ENCODE results near the gene P3H2. TPM values are rescaled to one million over a fixed set of nuclear protein-coding genes. Genes with fewer than 3 reads are reported as not detected.

The P3H2 gene
- total RNA-seq, 1 donor from 2014 or later: 61.9 TPM

DNA sequence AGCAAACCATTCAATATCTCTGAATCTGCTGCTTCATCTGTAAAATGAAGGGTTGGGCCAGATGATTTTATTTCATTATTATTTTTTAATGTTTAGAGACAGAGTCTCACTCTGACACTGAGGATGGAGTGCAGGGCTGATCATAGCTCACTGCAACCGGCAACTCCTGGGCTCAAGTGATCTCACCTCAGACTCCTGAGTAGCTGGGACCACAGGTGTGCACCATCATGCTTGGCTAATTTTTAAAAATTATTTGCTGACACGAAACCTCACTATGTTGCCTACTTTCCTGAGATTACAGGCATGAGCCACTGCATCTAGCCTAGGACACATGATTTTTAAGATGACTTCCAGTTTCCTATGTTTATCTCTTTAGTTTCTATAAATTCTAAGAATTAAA is 105.8 kb downstream of the P3H2 start:
- Histone ChIP-seq H3K9me3 (no peaks in the 10 kb centered on the region), H3K4me3 (no peak overlapping the region), H3K27ac (no peak overlapping the region), H3K27me3 (ENCODE audit: low read depth) (no peaks in the 10 kb centered on the region), H3K4me1 (no peaks in the 10 kb centered on the region), H3K36me3 (no peaks in the 10 kb centered on the region)
- DNase-seq: no peak
- TF ChIP-seq, protein P1, sequence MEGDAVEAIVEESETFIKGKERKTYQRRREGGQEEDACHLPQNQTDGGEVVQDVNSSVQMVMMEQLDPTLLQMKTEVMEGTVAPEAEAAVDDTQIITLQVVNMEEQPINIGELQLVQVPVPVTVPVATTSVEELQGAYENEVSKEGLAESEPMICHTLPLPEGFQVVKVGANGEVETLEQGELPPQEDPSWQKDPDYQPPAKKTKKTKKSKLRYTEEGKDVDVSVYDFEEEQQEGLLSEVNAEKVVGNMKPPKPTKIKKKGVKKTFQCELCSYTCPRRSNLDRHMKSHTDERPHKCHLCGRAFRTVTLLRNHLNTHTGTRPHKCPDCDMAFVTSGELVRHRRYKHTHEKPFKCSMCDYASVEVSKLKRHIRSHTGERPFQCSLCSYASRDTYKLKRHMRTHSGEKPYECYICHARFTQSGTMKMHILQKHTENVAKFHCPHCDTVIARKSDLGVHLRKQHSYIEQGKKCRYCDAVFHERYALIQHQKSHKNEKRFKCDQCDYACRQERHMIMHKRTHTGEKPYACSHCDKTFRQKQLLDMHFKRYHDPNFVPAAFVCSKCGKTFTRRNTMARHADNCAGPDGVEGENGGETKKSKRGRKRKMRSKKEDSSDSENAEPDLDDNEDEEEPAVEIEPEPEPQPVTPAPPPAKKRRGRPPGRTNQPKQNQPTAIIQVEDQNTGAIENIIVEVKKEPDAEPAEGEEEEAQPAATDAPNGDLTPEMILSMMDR (IDR thresholded peaks at IDR 0.05): no peak
- intact Hi-C loops (cut with DNase I): no loop called here
- ATAC-seq: no peak

DNA sequence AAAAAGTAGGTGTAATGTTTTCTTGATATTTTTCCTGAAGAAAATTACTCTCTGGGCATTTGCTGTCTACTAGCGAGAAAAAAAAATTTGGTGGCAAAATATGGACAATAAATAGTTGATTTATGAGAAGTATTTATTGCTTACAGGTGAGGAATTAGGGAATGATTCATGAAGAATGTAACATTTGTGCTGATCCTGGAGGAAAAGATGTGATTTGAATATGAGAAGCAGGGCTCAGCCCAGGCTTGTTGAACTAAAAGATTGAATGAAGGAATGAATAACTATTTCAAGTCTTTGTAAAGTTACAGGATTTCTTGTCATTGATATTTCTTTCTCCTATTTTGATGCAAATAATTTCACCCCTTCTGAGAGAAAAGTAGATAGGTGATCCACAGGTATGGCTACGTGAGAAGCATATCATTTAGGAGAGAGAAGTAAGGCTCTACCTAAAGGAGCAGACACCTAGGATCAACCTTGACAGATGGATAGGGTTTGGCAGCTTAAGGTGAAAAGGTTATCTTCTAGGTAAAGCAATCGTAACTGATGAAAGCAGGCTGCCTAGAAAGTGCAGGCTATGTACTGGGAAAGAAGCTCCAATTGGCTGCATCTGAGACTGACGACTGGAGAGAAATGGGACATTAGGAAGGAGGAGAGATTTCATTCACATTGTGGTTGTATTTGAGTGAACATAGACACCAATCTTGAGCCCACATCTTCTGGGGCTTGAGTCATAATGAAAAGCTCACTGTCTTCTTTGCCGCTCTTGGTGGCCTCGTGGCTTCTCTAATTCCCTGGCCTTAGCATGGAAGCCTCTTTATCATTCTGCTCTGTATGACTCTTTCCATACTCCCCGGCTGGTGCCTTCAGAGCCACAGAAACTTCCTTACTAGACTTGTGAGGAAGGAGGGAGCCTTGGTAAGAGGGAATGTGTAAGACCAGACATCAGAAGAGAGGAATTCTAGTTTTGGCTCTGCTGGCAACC is 106.5 kb downstream of the P3H2 start:
- Histone ChIP-seq H3K4me3 (no peak overlapping the region), H3K4me1 (no peaks in the 10 kb centered on the region), H3K27ac (no peak overlapping the region), H3K27me3 (ENCODE audit: low read depth) (no peaks in the 10 kb centered on the region), H3K36me3 (no peaks in the 10 kb centered on the region), H3K9me3 (no peaks in the 10 kb centered on the region)
- intact Hi-C loops (cut with DNase I): no loop called here
- DNase-seq: no peak
- TF ChIP-seq, protein P1 (IDR thresholded peaks at IDR 0.05): no peak
- no peak for ATAC-seq

DNA sequence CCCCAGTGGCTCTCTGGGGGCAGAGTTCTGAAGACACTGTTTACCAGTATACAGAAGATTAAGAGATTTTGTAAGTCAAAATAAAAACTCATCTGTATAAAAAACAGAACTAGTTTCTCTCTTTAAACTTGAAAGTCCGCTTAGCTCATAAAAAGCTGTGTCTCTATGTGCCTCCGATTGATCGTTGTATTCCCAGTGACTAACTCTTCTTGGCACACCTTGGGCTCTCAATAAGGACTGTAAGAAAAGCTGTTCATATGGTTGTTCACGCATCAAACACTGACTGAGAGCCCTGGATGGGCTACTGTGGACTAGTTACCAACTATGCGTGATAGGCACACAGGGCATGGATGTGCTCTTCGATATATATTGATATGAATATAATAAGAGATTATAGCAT is 107.9 kb downstream of the P3H2 start:
- H3K9me3 ChIP-seq: no peaks in the 10 kb centered on the region
- no peaks in the 10 kb centered on the region for H3K27me3 ChIP-seq (ENCODE audit: low read depth)
- TF ChIP-seq, protein P1 (IDR thresholded peaks at IDR 0.05): no peak
- no peak overlapping the region for H3K27ac ChIP-seq
- intact Hi-C loops (cut with DNase I): no loop called here
- ATAC-seq: peak in 1 of 2 donors; percentile 56
- no peak overlapping the region for H3K4me3 ChIP-seq
- no peak for DNase-seq
- H3K4me1 ChIP-seq: no peaks in the 10 kb centered on the region
- H3K36me3 ChIP-seq: no peaks in the 10 kb centered on the region

DNA sequence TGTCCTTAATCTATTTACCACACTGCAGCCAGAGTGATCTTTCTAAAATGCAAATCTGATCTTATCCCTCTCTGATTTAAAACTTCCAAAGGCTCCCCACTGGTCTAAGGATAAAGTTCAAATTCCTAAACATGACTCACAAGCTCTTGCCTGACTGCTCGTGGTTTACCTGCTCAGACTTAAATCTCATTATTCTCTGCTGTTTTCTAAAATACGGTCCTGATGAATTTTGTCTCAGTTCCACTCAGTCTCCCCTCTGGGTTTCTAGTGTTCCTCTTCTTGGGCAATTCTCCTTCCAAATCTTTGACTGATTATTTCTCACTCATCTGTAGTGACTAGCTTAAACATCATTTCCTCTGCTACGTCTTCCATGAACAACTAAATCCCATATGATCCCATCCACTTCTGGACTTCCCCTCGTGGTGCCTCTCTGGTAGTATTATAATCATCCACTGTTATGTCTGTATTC is 108.3 kb downstream of the P3H2 start:
- Histone ChIP-seq H3K27ac (no peak overlapping the region), H3K27me3 (ENCODE audit: low read depth) (no peaks in the 10 kb centered on the region), H3K4me3 (no peak overlapping the region), H3K36me3 (no peaks in the 10 kb centered on the region), H3K9me3 (no peaks in the 10 kb centered on the region), H3K4me1 (no peaks in the 10 kb centered on the region)
- peak in 1 of 2 donors; percentile 70 for ATAC-seq
- intact Hi-C loops (cut with DNase I): no loop called here
- no peak for DNase-seq
- TF ChIP-seq, protein P1 (IDR thresholded peaks at IDR 0.05): no peak

DNA sequence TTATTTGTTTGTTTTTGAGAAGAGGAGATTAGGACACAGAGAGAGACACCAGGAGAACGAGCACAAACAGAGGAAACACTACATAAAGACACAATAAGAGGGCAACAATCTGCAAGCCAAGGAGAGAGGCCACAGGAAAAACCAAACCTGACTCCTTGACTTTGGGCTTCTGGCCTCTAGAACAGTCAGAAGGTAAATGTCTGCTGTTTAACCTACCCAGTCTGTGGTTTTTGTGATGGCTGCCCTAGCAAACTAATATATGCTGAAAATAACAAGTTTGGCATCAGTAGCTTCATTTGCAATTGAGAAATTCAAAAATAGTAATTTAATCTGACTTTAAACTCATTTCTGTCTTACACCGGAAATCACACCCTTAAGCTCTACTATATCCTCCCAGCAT is 110.2 kb downstream of the P3H2 start:
- H3K4me1 ChIP-seq: no peaks in the 10 kb centered on the region
- H3K27ac ChIP-seq: no peak overlapping the region
- no peaks in the 10 kb centered on the region for H3K9me3 ChIP-seq
- DNase-seq: no peak
- H3K4me3 ChIP-seq: no peak overlapping the region
- ATAC-seq: no peak
- intact Hi-C loops (cut with DNase I): no loop called here
- H3K27me3 ChIP-seq (ENCODE audit: low read depth): no peaks in the 10 kb centered on the region
- TF ChIP-seq, protein P1 (IDR thresholded peaks at IDR 0.05): no peak
- no peaks in the 10 kb centered on the region for H3K36me3 ChIP-seq

Measured in lower lobe of right lung (tissue), 2 donors.